Measurements from ENCODE around the gene PSMD6.
A peak's percentile ranks its signal among the peaks of the same experiment; 100 is the strongest.

The PSMD6 gene

GRCh38 chr3:64021922-64022321 is 1.4 kb downstream of the PSMD6 start:
- Histone ChIP-seq H3K9me3 (no peaks in the 10 kb centered on the region), H3K27ac (peak overlapping the region in 1 of 2 donors; percentile 91), H3K27me3 (no peaks in the 10 kb centered on the region), H3K4me1 (peaks cover 0 to 22% (median 20%) of the 10 kb centered on the region in 4 donors), H3K4me3 (peak overlapping the region; percentile 92 to 95), H3K36me3 (peaks cover 16 to 34% (median 16%) of the 10 kb centered on the region in 3 donors)
- no peak for TF ChIP-seq CTCF (IDR thresholded peaks at IDR 0.05)
- no peak for DNase-seq
- intact Hi-C loops (cut with DNase I; ENCODE audit: low total_unique reads): no loop called here

GRCh38 chr3:64019879-64020278 is 3.4 kb downstream of the PSMD6 start:
- Histone ChIP-seq H3K9me3 (no peaks in the 10 kb centered on the region), H3K27ac (no peak overlapping the region), H3K4me3 (no peak overlapping the region), H3K36me3 (peaks cover 30 to 54% (median 30%) of the 10 kb centered on the region in 3 donors), H3K27me3 (no peaks in the 10 kb centered on the region), H3K4me1 (peaks cover 0 to 22% (median 20%) of the 10 kb centered on the region in 4 donors)
- TF ChIP-seq CTCF (IDR thresholded peaks at IDR 0.05): no peak
- DNase-seq: no peak
- intact Hi-C loops (cut with DNase I; ENCODE audit: low total_unique reads): no loop called here

- H3K27me3 ChIP-seq: no peaks in the 10 kb centered on the region
- no peak overlapping the region for H3K4me3 ChIP-seq
- H3K9me3 ChIP-seq: no peaks in the 10 kb centered on the region
- TF ChIP-seq CTCF (IDR thresholded peaks at IDR 0.05): no peak
- intact Hi-C loops (cut with DNase I; ENCODE audit: low total_unique reads): no loop called here
- H3K36me3 ChIP-seq: peaks cover 36 to 60% (median 36%) of the 10 kb centered on the region in 3 donors
- DNase-seq: no peak
- H3K27ac ChIP-seq: no peak overlapping the region
- peaks cover 0 to 22% (median 20%) of the 10 kb centered on the region in 4 donors for H3K4me1 ChIP-seq
Observed at GRCh38 chr3:64019271-64019670, 4.0 kb downstream of the PSMD6 start.

- Histone ChIP-seq H3K27me3 (no peaks in the 10 kb centered on the region), H3K4me1 (peaks cover 0 to 16% (median 11%) of the 10 kb centered on the region in 4 donors), H3K4me3 (no peak overlapping the region), H3K9me3 (no peaks in the 10 kb centered on the region), H3K27ac (no peak overlapping the region), H3K36me3 (peaks cover 51 to 81% (median 58%) of the 10 kb centered on the region in 3 donors)
- no peak for TF ChIP-seq CTCF (IDR thresholded peaks at IDR 0.05)
- intact Hi-C loops (cut with DNase I; ENCODE audit: low total_unique reads): no loop called here
- DNase-seq: no peak
Observed at GRCh38 chr3:64016941-64017620, 6.2 kb downstream of the PSMD6 start.

- Histone ChIP-seq H3K9me3 (no peaks in the 10 kb centered on the region), H3K4me1 (peaks cover 0 to 35% (median 5%) of the 10 kb centered on the region in 4 donors), H3K36me3 (peaks cover 57 to 96% (median 76%) of the 10 kb centered on the region in 3 donors), H3K27me3 (no peaks in the 10 kb centered on the region), H3K27ac (peak overlapping the region; percentile 5), H3K4me3 (no peak overlapping the region)
- no peak for DNase-seq
- intact Hi-C loops (cut with DNase I; ENCODE audit: low total_unique reads): no loop called here
- TF ChIP-seq CTCF (IDR thresholded peaks at IDR 0.05): no peak
Observed at GRCh38 chr3:64011685-64012084, 11.6 kb downstream of the PSMD6 start.

All from tibial artery (tissue), 4 donors.